Measurements from ENCODE around the gene SH3RF3. TPM values are rescaled to one million over a fixed set of nuclear protein-coding genes. Genes with fewer than 3 reads are reported as not detected.

SH3RF3 gene
- total and polyA plus RNA-seq, 10 of the 15 experiments (the other 5 are each of a cell fraction or from before 2014, with no cell fraction given) = 0.08 to 8.8 (median 2.3) TPM

GRCh38 chr2:109376796-109377495 is 247.9 kb downstream of the SH3RF3 start:
- ChIA-PET POLR2A (no interaction called here), SMC1A (ENCODE audit: uncharacterized antibody, unreplicated experiment) (no interaction called here), CTCF (interaction anchor here (0.9 kb wide), 1 partner anchor 133 kb away, joined by 3 read pairs; no protein-coding TSS in a partner anchor), RAD21 (ENCODE audit: unreplicated experiment) (no interaction called here)
- Histone ChIP-seq H4K20me1 (ENCODE audit: control insufficient read depth, insufficient read depth) (no peaks in the 10 kb centered on the region), H2AFZ (ENCODE audit: control insufficient read depth, low read depth, low read length) (no peak overlapping the region), H3K9me3 (replicated peaks; ENCODE audit: control insufficient read depth, insufficient read depth, low read length) (no peaks in the 10 kb centered on the region), H3K4me2 (ENCODE audit: control insufficient read depth, insufficient read depth) (no peak overlapping the region), H3K9ac (ENCODE audit: control insufficient read depth, insufficient read depth, low read length) (no peak overlapping the region), H3K27me3 (replicated peaks in 1 of 2; ENCODE audit: control insufficient read depth in 2 of 2, insufficient read depth in 2 of 2, low read length in 1 of 2) (no peaks in the 10 kb centered on the region; a peak in 1 of 4 replicates), H3K36me3 (ENCODE audit: control insufficient read depth in 2 of 2, insufficient read depth in 2 of 2, low read length in 1 of 2) (no peaks in the 10 kb centered on the region; a peak in 2 of 4 replicates), H3K4me1 (ENCODE audit: control insufficient read depth, insufficient read depth, low read length) (no peaks in the 10 kb centered on the region), H3K79me2 (ENCODE audit: control insufficient read depth, insufficient read depth, low read length) (no peaks in the 10 kb centered on the region), H3K4me3 (no peak overlapping the region), H3K27ac (ENCODE audit: control insufficient read depth, insufficient read depth) (no peak overlapping the region)
- ATAC-seq = no peak
- TF ChIP-seq RCOR1 (conservative IDR thresholded peaks at IDR 0.05; ENCODE audit: low read depth, low read length) (no peak), TCF7 (IDR thresholded peaks at IDR 0.05; ENCODE audit: borderline replicate concordance) (no peak), GABPA (IDR thresholded peaks at IDR 0.05; ENCODE audit: low read depth) (no peak), ESRRA (IDR thresholded peaks at IDR 0.05; ENCODE audit: low read length) (no peak), BRCA1 (IDR thresholded peaks at IDR 0.05; ENCODE audit: low read depth, low read length) (no peak), YBX1 (IDR thresholded peaks at IDR 0.05) (no peak), POU2F2 (IDR thresholded peaks at IDR 0.05; ENCODE audit: borderline replicate concordance, low read depth, low read length) (no peak)
- TF ChIP-seq, protein P1, sequence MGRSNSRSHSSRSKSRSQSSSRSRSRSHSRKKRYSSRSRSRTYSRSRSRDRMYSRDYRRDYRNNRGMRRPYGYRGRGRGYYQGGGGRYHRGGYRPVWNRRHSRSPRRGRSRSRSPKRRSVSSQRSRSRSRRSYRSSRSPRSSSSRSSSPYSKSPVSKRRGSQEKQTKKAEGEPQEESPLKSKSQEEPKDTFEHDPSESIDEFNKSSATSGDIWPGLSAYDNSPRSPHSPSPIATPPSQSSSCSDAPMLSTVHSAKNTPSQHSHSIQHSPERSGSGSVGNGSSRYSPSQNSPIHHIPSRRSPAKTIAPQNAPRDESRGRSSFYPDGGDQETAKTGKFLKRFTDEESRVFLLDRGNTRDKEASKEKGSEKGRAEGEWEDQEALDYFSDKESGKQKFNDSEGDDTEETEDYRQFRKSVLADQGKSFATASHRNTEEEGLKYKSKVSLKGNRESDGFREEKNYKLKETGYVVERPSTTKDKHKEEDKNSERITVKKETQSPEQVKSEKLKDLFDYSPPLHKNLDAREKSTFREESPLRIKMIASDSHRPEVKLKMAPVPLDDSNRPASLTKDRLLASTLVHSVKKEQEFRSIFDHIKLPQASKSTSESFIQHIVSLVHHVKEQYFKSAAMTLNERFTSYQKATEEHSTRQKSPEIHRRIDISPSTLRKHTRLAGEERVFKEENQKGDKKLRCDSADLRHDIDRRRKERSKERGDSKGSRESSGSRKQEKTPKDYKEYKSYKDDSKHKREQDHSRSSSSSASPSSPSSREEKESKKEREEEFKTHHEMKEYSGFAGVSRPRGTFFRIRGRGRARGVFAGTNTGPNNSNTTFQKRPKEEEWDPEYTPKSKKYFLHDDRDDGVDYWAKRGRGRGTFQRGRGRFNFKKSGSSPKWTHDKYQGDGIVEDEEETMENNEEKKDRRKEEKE (IDR thresholded peaks at IDR 0.05) = no peak
- no peak for FAIRE-seq
- DNase-seq (ENCODE audit: low read depth, low spot score) = no peak
- BruUV-seq (replicated peaks) = no TSS peak
- in situ Hi-C loops (cut with MboI) = no loop called here
- 32% methylated on average over 13 of the region's 13 CpGs for WGBS (ENCODE audit: insufficient coverage, insufficient replicate concordance, low lambda C conversion rate, missing lambda C conversion rate)
- intact Hi-C loops (cut with micrococcal nuclease; ENCODE audit: unreplicated experiment) = no loop called here

Measured in GM12878 (cell line).